ENCODE data around the gene PARVG.
"Not testable (repeated sequence)": the region's sequence is repeated elsewhere in the genome, so short reads cannot be mapped to it uniquely, and the experiment has no call there.

Gene PARVG

GRCh38 chr22:44211946-44212930 is 31.5 kb downstream of the PARVG start:
- no peak for DNase-seq (ENCODE audit: low spot score)

GRCh38 chr22:44212936-44213335 is 32.2 kb downstream of the PARVG start:
- DNase-seq (ENCODE audit: low spot score): no peak

- no peak for DNase-seq (ENCODE audit: low spot score)
Observed at GRCh38 chr22:44213489-44214043, 32.8 kb downstream of the PARVG start.

GRCh38 chr22:44214187-44214586 is 33.5 kb downstream of the PARVG start:
- DNase-seq (ENCODE audit: low spot score): no peak

- DNase-seq (ENCODE audit: low spot score): no peak
Observed at GRCh38 chr22:44214764-44215163, 34.0 kb downstream of the PARVG start.

- DNase-seq (ENCODE audit: low spot score): no peak
Observed at GRCh38 chr22:44215287-44215686, 34.6 kb downstream of the PARVG start.

GRCh38 chr22:44217346-44217745 is 36.6 kb downstream of the PARVG start:
- no peak for DNase-seq (ENCODE audit: low spot score)

GRCh38 chr22:44218071-44218470 is 37.3 kb downstream of the PARVG start:
- no peak for DNase-seq (ENCODE audit: low spot score)

GRCh38 chr22:44219101-44219870 is 38.6 kb downstream of the PARVG start:
- no peak for DNase-seq (ENCODE audit: low spot score)

GRCh38 chr22:44220727-44221680 is 40.3 kb downstream of the PARVG start:
- no peak for DNase-seq (ENCODE audit: low spot score)

- no peak for DNase-seq (ENCODE audit: low spot score)
Observed at GRCh38 chr22:44221710-44222475, 41.2 kb downstream of the PARVG start.

GRCh38 chr22:44224166-44224565 is 43.4 kb downstream of the PARVG start:
- DNase-seq (ENCODE audit: low spot score): no peak

- DNase-seq (ENCODE audit: low spot score): no peak
Observed at GRCh38 chr22:44225091-44225689, 44.5 kb downstream of the PARVG start.

GRCh38 chr22:44225812-44226211 is 45.1 kb downstream of the PARVG start:
- no peak for DNase-seq (ENCODE audit: low spot score)

GRCh38 chr22:44229331-44229730 is 48.6 kb downstream of the PARVG start:
- no peak for DNase-seq (ENCODE audit: low spot score)

GRCh38 chr22:44229809-44230208 is 49.1 kb downstream of the PARVG start:
- DNase-seq (ENCODE audit: low spot score): no peak

GRCh38 chr22:44231233-44231632 is 50.5 kb downstream of the PARVG start:
- no peak for DNase-seq (ENCODE audit: low spot score)

GRCh38 chr22:44234372-44234771 is 53.6 kb downstream of the PARVG start:
- not testable (repeated sequence) for DNase-seq (ENCODE audit: low spot score)

- no peak for DNase-seq (ENCODE audit: low spot score)
Observed at GRCh38 chr22:44237290-44237689, 56.6 kb downstream of the PARVG start.

- not testable (repeated sequence) for DNase-seq (ENCODE audit: low spot score)
Observed at GRCh38 chr22:44241121-44241520, 60.4 kb downstream of the PARVG start.

All from RKO (cell line).